ENCODE results near the gene MCF2L. TPM values are rescaled to one million over a fixed set of nuclear protein-coding genes. Genes with fewer than 3 reads are reported as not detected.

MCF2L gene
- total and polyA plus RNA-seq, 7 experiments from 2014 or later: 0.51 to 32.6 (median 19.7) TPM

DNA sequence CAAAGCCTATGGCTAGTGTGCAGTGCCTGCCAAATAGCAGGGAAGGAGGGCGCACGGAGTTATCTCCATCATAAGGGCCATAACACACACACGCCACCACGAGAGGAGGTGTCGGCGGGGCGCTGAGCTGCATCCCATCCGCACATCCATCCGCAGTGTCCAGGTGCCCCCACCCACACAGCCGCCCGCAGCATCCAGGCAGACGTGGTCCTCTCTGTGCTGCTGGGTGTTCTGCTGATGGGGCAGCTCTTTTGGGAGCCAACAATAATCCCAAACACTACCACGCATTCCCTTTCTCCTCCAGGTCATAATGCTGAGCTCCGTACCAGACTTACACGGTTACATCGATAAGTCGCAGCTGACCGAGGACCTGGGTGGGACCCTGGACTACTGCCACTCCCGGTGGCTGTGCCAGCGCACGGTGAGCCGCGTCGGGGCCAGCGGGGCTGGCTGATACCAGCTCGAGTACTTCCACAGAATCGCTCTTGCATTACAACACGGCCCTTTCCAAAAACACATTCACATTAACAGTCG lies 95.1 kb downstream of the MCF2L start:
- ChIA-PET POLR2A (no interaction called here), CTCF (no interaction called here)
- no peaks in the 10 kb centered on the region for H3K27me3 ChIP-seq (ENCODE audit: control insufficient read depth in 2 of 2, insufficient read depth in 2 of 2, low read length in 2 of 2)
- H3K36me3 ChIP-seq (ENCODE audit: control insufficient read depth in 2 of 3, insufficient read depth in 3 of 3, low read length in 3 of 3): peaks cover 0 to 26% (median 0%) of the 10 kb centered on the region in 3 experiments
- Mint-ChIP-seq H3K27me3 (no peaks in the 10 kb centered on the region), H3K27ac (no peak overlapping the region), H3K36me3 (peaks cover 0 to 19% (median 0%) of the 10 kb centered on the region in 5 donors), H3K4me1 (peaks cover 0 to 3% (median 0%) of the 10 kb centered on the region in 7 donors), H3K9me3 (no peaks in the 10 kb centered on the region), H3K4me3 (no peak overlapping the region)
- H3K4me1 ChIP-seq (ENCODE audit: control insufficient read depth in 2 of 2, insufficient read depth in 2 of 2, low read length in 2 of 2): no peaks in the 10 kb centered on the region
- no peak for ATAC-seq
- intact Hi-C loops (cut with micrococcal nuclease): no loop called here
- no peak for DNase-seq
- H3K4me3 ChIP-seq (ENCODE audit: low read length): no peak overlapping the region
- no peaks in the 10 kb centered on the region for H3K9me3 ChIP-seq (ENCODE audit: control insufficient read depth in 2 of 3, low read length in 3 of 3)
- no peak overlapping the region for H3K27ac ChIP-seq (ENCODE audit: low read depth, low read length)

DNA sequence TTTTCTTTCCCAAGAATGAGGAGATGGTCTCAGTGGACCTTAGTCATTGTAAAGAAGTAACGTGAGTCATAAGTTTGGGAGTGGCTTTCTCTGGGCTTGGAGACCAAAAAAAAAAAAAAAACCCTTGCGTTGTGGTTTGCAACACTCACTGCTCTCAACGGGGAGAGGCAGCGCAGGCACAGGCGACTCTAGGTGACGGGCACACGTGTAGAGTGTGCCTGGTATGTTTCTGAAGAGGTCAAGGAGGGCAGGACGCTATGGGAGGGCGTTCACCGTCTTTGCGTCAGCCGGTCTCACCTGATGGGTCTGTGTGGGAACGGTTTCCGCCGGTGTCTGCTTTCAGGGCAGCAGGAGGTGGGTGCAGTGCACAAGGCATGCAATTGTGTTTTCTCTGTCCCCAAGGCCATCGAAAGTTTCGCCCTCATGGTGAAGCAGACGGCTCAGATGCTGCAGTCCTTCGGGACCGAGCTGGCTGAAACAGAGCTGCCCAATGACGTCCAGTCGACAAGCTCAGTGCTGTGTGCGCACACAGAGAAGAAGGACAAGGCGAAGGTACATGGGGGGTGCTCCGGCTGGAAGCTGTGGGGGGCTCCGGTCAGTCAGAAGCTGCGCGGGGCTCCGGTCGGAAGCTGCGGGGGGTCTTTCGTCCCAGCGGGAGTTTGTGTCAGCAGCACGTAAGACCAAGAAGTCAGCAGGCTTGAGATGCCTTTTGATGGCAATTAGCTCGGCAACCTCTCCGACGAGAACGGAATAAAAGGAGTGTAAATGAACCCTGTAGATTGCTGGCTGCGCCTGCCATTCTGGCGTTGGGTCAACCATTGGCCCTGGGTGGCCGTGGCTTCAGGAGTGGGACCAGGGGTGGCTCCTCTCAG lies 95.8 kb downstream of the MCF2L start:
- DNase-seq: no peak
- Histone ChIP-seq H3K4me3 (ENCODE audit: low read length) (no peak overlapping the region), H3K27ac (ENCODE audit: low read depth, low read length) (no peak overlapping the region), H3K9me3 (ENCODE audit: control insufficient read depth in 2 of 3, low read length in 3 of 3) (no peaks in the 10 kb centered on the region), H3K27me3 (ENCODE audit: control insufficient read depth in 2 of 2, insufficient read depth in 2 of 2, low read length in 2 of 2) (no peaks in the 10 kb centered on the region), H3K4me1 (ENCODE audit: control insufficient read depth in 2 of 2, insufficient read depth in 2 of 2, low read length in 2 of 2) (no peaks in the 10 kb centered on the region), H3K36me3 (ENCODE audit: control insufficient read depth in 2 of 3, insufficient read depth in 3 of 3, low read length in 3 of 3) (peaks cover 0 to 26% (median 0%) of the 10 kb centered on the region in 3 experiments)
- no peaks in the 10 kb centered on the region for H3K9me3 Mint-ChIP-seq
- H3K4me3 Mint-ChIP-seq: no peak overlapping the region
- H3K27ac Mint-ChIP-seq: no peak overlapping the region
- intact Hi-C loops (cut with micrococcal nuclease): no loop called here
- ATAC-seq: no peak
- POLR2A ChIA-PET: no interaction called here
- H3K4me1 Mint-ChIP-seq: peaks cover 0 to 3% (median 0%) of the 10 kb centered on the region in 7 donors
- H3K36me3 Mint-ChIP-seq: peaks cover 0 to 19% (median 0%) of the 10 kb centered on the region in 5 donors
- H3K27me3 Mint-ChIP-seq: no peaks in the 10 kb centered on the region
- CTCF ChIA-PET: no interaction called here

DNA sequence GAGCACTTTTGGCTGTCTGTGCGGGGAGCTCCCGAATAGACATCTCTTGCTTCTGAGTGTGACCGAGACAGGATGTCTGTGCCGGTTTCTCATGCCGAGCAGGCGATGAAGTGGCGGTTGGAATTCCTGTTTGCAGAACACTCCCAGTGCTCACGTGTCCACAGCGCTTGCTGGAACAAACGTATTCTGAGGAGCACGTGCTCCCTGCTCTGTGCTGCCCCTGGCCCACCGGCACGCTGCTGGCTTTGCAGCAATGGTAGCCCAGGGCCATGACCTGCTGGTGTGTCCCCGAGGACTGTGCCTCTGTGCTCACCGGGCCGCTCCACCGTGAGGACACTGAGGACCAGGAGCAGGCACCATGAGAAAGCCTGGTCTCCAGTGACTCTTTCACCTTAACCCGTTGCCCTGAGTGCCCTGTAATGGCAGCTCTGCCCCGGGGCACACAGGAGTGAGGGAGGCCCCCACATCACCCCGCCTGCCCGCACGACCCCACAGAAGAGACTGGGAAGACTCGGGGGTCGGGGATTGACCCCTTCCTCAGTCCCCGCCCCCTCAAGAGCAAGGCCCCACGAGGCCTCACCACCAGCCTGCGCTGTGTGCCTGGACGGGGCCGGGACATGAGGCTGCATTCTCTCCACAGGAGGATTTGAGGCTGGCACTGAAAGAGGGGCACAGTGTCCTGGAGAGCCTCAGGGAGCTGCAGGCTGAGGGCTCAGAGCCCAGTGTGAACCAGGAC lies 96.6 kb downstream of the MCF2L start:
- POLR2A ChIA-PET: no interaction called here
- peaks cover 0 to 3% (median 0%) of the 10 kb centered on the region in 7 donors for H3K4me1 Mint-ChIP-seq
- CTCF ChIA-PET: no interaction called here
- no peak for ATAC-seq
- H3K9me3 Mint-ChIP-seq: no peaks in the 10 kb centered on the region
- Histone ChIP-seq H3K9me3 (ENCODE audit: control insufficient read depth in 2 of 3, low read length in 3 of 3) (no peaks in the 10 kb centered on the region), H3K36me3 (ENCODE audit: control insufficient read depth in 2 of 3, insufficient read depth in 3 of 3, low read length in 3 of 3) (peaks cover 0 to 33% (median 0%) of the 10 kb centered on the region in 3 experiments), H3K4me1 (ENCODE audit: control insufficient read depth in 2 of 2, insufficient read depth in 2 of 2, low read length in 2 of 2) (no peaks in the 10 kb centered on the region), H3K4me3 (ENCODE audit: low read length) (no peak overlapping the region), H3K27me3 (ENCODE audit: control insufficient read depth in 2 of 2, insufficient read depth in 2 of 2, low read length in 2 of 2) (no peaks in the 10 kb centered on the region), H3K27ac (ENCODE audit: low read depth, low read length) (no peak overlapping the region)
- H3K27ac Mint-ChIP-seq: no peak overlapping the region
- intact Hi-C loops (cut with micrococcal nuclease): no loop called here
- peaks cover 0 to 24% (median 5%) of the 10 kb centered on the region in 5 donors for H3K36me3 Mint-ChIP-seq
- no peak overlapping the region for H3K4me3 Mint-ChIP-seq
- DNase-seq: no peak
- H3K27me3 Mint-ChIP-seq: no peaks in the 10 kb centered on the region

DNA sequence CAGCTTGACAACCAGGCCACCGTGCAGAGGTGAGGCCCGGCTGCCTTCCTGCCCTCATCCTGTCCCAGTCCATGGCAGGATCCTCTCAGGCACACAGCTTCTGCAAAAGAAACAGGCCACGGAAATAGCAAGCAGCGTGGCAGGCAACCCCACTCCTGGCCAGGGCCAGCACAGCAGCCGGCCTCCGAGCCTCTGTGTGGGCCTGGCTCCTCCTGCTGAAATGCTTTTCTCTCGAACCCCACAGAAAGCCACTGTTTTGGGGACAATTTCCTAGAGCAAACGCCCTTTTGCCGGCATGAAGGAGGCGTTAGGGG lies 97.1 kb downstream of the MCF2L start:
- Histone ChIP-seq H3K9me3 (ENCODE audit: control insufficient read depth in 2 of 3, low read length in 3 of 3) (no peaks in the 10 kb centered on the region), H3K27me3 (ENCODE audit: control insufficient read depth in 2 of 2, insufficient read depth in 2 of 2, low read length in 2 of 2) (no peaks in the 10 kb centered on the region), H3K4me3 (ENCODE audit: low read length) (no peak overlapping the region), H3K27ac (ENCODE audit: low read depth, low read length) (no peak overlapping the region), H3K4me1 (ENCODE audit: control insufficient read depth in 2 of 2, insufficient read depth in 2 of 2, low read length in 2 of 2) (no peaks in the 10 kb centered on the region), H3K36me3 (ENCODE audit: control insufficient read depth in 2 of 3, insufficient read depth in 3 of 3, low read length in 3 of 3) (peaks cover 0 to 39% (median 0%) of the 10 kb centered on the region in 3 experiments)
- POLR2A ChIA-PET: no interaction called here
- H3K4me3 Mint-ChIP-seq: no peak overlapping the region
- no peak for DNase-seq
- H3K9me3 Mint-ChIP-seq: peaks cover 0 to 2% (median 0%) of the 10 kb centered on the region in 11 donors
- CTCF ChIA-PET: no interaction called here
- intact Hi-C loops (cut with micrococcal nuclease): no loop called here
- peaks cover 0 to 30% (median 10%) of the 10 kb centered on the region in 5 donors for H3K36me3 Mint-ChIP-seq
- H3K27ac Mint-ChIP-seq: no peak overlapping the region
- H3K4me1 Mint-ChIP-seq: peaks cover 0 to 3% (median 0%) of the 10 kb centered on the region in 7 donors
- no peak for ATAC-seq
- no peaks in the 10 kb centered on the region for H3K27me3 Mint-ChIP-seq

DNA sequence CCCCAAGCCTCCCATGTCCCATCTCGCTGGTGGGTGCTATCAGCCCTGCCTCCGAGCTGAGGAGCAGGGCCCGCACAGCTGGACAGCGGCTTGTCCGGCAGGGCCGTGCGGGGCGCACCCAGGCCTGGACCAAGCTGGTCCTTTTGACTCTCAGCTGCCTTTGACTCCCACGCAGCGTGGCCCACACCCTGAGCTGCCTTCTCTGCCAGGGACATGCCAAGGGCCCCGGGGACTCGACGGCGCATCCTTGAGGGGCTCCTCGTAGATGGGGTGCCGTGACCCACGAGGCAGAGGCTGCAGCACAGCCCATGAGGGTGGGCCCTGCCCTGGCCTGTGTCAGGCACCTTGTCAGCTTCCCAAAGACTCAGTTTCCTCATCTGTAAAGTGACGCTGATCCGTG lies 97.7 kb downstream of the MCF2L start:
- Histone ChIP-seq H3K27ac (ENCODE audit: low read depth, low read length) (no peak overlapping the region), H3K9me3 (ENCODE audit: control insufficient read depth in 2 of 3, low read length in 3 of 3) (no peaks in the 10 kb centered on the region), H3K4me1 (ENCODE audit: control insufficient read depth in 2 of 2, insufficient read depth in 2 of 2, low read length in 2 of 2) (no peaks in the 10 kb centered on the region), H3K36me3 (ENCODE audit: control insufficient read depth in 2 of 3, insufficient read depth in 3 of 3, low read length in 3 of 3) (peaks cover 0 to 43% (median 0%) of the 10 kb centered on the region in 3 experiments), H3K4me3 (ENCODE audit: low read length) (no peak overlapping the region), H3K27me3 (ENCODE audit: control insufficient read depth in 2 of 2, insufficient read depth in 2 of 2, low read length in 2 of 2) (no peaks in the 10 kb centered on the region)
- peaks cover 0 to 3% (median 0%) of the 10 kb centered on the region in 7 donors for H3K4me1 Mint-ChIP-seq
- peaks cover 0 to 36% (median 16%) of the 10 kb centered on the region in 5 donors for H3K36me3 Mint-ChIP-seq
- DNase-seq (no peak), ATAC-seq (no peak)
- ChIA-PET CTCF (no interaction called here), POLR2A (no interaction called here)
- H3K4me3 Mint-ChIP-seq: no peak overlapping the region
- H3K27ac Mint-ChIP-seq: no peak overlapping the region
- intact Hi-C loops (cut with micrococcal nuclease): no loop called here
- H3K27me3 Mint-ChIP-seq: no peaks in the 10 kb centered on the region
- H3K9me3 Mint-ChIP-seq: peaks cover 0 to 8% (median 0%) of the 10 kb centered on the region in 11 donors

DNA sequence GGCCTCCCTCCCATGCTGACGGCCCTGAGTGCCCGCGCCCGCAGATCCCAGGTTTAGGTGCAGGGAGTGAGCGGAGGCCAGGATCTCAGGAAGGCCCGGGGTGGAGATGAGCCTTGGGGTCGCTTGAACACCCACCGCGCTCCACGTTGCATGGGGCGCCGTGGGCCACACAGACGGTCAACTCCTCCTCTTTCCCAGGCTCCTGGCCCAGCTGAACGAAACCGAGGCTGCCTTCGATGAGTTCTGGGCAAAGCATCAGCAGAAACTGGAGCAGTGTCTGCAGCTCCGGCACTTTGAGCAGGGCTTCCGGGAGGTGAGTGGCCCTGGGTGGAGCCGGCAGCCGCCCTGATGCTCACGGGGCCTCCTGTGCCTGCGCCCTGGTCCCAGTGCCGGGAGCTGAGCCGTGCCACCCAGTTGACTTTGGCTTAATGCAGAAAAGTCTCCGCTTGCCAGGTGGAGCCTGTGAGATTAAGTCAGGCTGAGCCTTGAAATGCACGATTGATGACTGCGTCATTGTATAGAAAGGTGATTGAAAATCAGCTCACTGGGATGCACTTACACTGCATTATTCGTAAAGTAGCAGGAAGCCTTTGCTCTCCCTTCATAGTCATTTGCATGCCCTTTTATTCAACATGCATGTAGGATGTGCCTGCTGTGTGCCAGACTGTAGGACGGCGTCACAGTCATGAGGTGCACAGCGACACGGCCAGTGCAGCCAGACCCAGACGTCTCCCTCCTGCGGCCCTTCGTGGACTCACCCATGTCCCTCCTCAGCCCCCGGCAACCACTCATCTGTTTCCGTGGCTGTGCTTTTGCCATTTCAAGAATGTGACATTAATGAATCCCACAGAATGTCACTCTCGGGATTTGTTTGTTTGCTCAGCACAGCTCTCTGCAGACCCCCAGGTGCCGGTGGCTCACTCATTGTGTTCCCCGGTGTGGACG lies 101.1 kb downstream of the MCF2L start:
- Histone ChIP-seq H3K4me3 (ENCODE audit: low read length) (no peak overlapping the region), H3K27me3 (ENCODE audit: control insufficient read depth in 2 of 2, insufficient read depth in 2 of 2, low read length in 2 of 2) (no peaks in the 10 kb centered on the region), H3K9me3 (ENCODE audit: control insufficient read depth in 2 of 3, low read length in 3 of 3) (no peaks in the 10 kb centered on the region), H3K4me1 (ENCODE audit: control insufficient read depth in 2 of 2, insufficient read depth in 2 of 2, low read length in 2 of 2) (no peaks in the 10 kb centered on the region), H3K36me3 (ENCODE audit: control insufficient read depth in 2 of 3, insufficient read depth in 3 of 3, low read length in 3 of 3) (peaks cover 0 to 42% (median 0%) of the 10 kb centered on the region in 3 experiments), H3K27ac (ENCODE audit: low read depth, low read length) (no peak overlapping the region)
- Mint-ChIP-seq H3K4me3 (no peak overlapping the region), H3K27ac (no peak overlapping the region), H3K36me3 (peaks cover 0 to 42% (median 31%) of the 10 kb centered on the region in 5 donors), H3K27me3 (no peaks in the 10 kb centered on the region), H3K4me1 (peaks cover 0 to 3% (median 0%) of the 10 kb centered on the region in 7 donors), H3K9me3 (peaks cover 0 to 10% (median 0%) of the 10 kb centered on the region in 11 donors)
- ATAC-seq (no peak), DNase-seq (no peak)
- ChIA-PET CTCF (no interaction called here), POLR2A (no interaction called here)
- intact Hi-C loops (cut with micrococcal nuclease): no loop called here

Measured in naive thymus-derived CD4-positive, alpha-beta T cell (primary cell).